Measurements from ENCODE around the gene TNS3. TPM values are rescaled to one million over a fixed set of nuclear protein-coding genes. Genes with fewer than 3 reads are reported as not detected.
A peak's percentile ranks its signal among the peaks of the same experiment; 100 is the strongest.

TNS3 gene
- total RNA-seq, 8 experiments from 2014 or later: 2.6 to 49.9 (median 8.7) TPM

DNA sequence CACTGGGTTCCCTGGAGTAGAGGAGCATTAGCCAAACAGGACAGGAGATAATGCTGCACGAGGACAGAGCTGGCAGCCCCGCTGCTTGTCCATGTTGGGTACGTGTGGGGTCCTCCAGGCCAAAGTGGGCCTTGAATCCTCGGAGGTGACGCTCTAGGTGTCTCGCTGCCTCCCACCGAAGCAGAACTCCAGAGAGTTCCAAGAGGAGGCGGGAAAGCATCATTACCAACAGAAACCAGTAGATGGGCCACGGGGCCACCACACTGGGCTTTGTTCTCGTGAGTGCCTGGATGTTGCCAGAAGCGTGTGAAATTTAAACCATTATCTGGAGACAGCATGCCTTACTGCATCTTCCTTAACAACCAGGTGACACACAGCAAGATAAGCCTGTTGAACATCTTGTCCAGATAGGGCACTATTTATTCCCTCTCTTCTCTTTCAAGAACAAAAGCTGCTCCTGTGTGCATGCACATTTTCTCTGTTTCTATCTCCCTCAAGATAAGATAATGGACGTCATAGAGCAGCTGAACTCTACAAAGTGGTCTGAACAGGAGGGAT, 56.8 kb downstream of the TNS3 start:
- Histone ChIP-seq H3K4me3 (no peak overlapping the region), H3K27ac (no peak overlapping the region), H3K4me1 (replicated peaks in 1 of 2) (peaks cover 0 to 3% of the 10 kb centered on the region in 2 donors)
- in situ Hi-C loops (cut with MboI; ENCODE audit: low pct_unique_long_range_greater_than_20kb in 2 of 9, low sequenced_read_pairs in 9 of 9, unreplicated experiment in 9 of 9): no loop called here
- ATAC-seq (replicated peaks in 6 of 8): no peak
- 81 to 100% (median 91%) methylated on average over 2 to 9 of the region's 12 CpGs; no CpG with 5 or more reads in 4 of the 10 experiments for WGBS, 10 experiments

DNA sequence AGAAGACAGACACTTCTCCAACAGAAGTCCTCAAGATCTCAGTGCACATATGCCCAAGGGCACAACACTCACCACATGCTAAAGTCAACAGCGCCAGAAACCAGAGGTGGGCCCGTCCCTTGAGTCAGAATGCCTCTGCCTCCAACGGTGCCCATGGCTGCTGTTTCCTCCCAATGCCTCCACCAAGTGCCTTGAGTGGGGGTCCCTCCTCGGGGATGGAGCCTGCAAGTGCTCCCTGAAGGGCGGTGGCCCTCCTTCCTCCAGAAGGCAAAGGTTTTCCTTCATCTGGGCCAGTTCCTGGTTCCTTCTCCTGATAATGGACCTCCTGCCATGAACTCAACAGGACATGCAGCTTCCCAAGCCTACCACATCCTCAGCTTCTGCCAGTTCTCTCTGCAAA, 58.5 kb downstream of the TNS3 start:
- no peak overlapping the region for H3K4me3 ChIP-seq
- 48 to 100% (median 96%) methylated on average over 1 to 2 of the region's 5 CpGs; no CpG with 5 or more reads in 6 of the 10 experiments for WGBS, 10 experiments
- ATAC-seq (replicated peaks in 6 of 8): no peak
- peaks cover 0 to 5% of the 10 kb centered on the region in 2 donors for H3K4me1 ChIP-seq (replicated peaks in 1 of 2)
- H3K27ac ChIP-seq: no peak overlapping the region
- in situ Hi-C loops (cut with MboI; ENCODE audit: low pct_unique_long_range_greater_than_20kb in 2 of 9, low sequenced_read_pairs in 9 of 9, unreplicated experiment in 9 of 9): no loop called here

DNA sequence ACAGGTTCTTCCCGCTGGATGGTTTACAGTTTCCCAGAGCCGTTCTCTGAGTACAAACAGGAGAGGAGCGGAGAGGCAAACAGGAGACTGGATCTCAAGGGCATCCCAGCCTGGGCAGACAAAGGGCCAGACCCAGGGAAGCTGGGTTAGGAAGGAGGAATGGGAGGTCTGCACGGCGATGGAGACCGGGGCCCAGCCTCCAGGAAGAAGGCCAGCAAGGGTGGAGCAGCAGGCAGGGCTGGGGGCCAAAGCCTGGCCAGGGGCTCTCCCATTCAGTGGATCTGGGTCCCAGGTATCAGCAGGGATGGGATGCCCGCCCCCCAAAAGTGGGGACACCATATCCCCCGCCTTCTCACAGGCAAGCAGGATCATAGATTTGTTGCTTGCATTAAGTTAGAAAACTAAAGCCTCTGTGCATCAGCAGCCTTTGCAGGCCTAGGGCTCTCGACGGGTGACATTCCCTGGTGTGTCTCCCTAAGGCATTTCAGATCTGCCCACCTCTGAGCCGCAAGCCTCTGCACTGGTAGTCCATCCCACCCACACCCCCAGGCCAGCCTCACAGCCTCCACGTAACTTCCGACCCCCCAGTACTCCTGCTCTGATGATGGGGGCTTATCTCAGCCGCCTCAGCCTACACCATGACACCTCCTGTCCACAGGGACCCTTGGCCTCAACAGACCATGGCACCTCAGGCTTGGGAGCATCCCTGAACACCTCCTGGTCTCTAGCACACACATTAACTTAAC, 59.9 kb downstream of the TNS3 start:
- H3K4me1 ChIP-seq (replicated peaks in 1 of 2): peaks cover 0 to 6% of the 10 kb centered on the region in 2 donors
- H3K4me3 ChIP-seq: no peak overlapping the region
- ATAC-seq (replicated peaks in 6 of 8): no peak
- WGBS, 10 experiments: 80 to 100% (median 100%) methylated on average over 1 to 3 of the region's 14 CpGs; no CpG with 5 or more reads in 3 of the 10 experiments
- H3K27ac ChIP-seq: no peak overlapping the region
- in situ Hi-C loops (cut with MboI; ENCODE audit: low pct_unique_long_range_greater_than_20kb in 2 of 9, low sequenced_read_pairs in 9 of 9, unreplicated experiment in 9 of 9): no loop called here

DNA sequence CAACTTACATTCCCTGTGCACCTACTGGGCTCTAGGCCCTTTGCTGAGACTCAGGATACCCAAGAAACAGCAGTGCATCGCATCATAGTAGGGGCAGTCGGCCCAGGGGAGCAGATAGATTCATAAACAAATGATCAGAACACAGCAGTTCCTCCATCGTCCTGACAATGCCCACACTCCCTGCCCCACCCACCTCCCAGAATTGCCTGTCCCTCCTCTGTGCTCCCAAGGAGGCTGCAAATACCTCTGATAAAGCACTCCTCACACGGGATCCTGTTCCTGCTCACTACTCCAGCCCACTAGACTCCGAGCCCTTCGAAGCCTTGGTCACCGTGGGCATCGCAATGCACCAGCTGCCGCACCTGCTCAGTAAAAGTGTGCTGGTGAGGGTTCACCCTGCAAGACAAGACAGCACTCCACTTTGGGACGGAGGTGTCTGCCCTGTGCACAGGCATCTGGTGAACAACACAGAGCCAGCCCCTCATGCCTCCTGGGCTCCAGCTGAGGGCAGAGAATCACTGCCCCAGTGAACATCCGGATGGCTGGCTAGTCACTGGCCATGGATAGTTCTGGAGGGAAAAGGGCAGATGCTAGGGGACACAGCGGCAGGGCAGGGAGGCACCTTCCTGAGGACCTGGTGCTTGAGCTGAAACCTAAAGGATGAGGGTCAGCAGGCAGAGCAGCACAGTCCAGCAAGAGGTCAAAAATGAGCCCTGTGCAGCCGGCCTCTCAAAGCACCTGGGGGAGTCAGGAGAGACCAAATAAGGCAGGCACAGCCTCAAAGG, 60.7 kb downstream of the TNS3 start:
- peak in 1 of 8 experiments; percentile 16 for ATAC-seq (replicated peaks in 6 of 8)
- in situ Hi-C loops (cut with MboI; ENCODE audit: low pct_unique_long_range_greater_than_20kb in 2 of 9, low sequenced_read_pairs in 9 of 9, unreplicated experiment in 9 of 9): no loop called here
- H3K4me3 ChIP-seq: no peak overlapping the region
- H3K4me1 ChIP-seq (replicated peaks in 1 of 2): peaks cover 0 to 6% of the 10 kb centered on the region in 2 donors
- no peak overlapping the region for H3K27ac ChIP-seq
- WGBS, 10 experiments: 10 to 100% (median 65%) methylated on average over 1 to 3 of the region's 13 CpGs; no CpG with 5 or more reads in 5 of the 10 experiments

DNA sequence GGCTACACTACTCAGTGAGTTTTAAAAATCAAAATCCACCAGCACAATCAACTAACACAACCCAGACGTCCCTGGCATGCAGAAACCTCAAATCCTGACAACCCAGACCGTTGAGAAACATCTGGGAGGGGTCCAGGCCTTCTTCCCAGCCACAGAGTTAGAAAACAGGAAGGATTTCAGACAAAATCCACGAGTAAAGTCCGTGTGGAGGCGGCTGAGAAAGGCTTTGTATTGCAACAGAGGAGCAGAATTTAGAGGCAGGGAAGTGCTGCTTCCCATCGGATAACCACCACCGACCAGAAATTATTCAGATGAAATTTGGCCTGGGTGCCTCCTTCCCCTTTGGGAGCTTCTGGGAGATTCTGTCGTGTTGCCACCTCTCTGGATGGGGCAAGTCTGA, 61.5 kb downstream of the TNS3 start:
- in situ Hi-C loops (cut with MboI; ENCODE audit: low pct_unique_long_range_greater_than_20kb in 2 of 9, low sequenced_read_pairs in 9 of 9, unreplicated experiment in 9 of 9): no loop called here
- 0 to 100% (median 25%) methylated on average over 1 to 4 of the region's 8 CpGs; no CpG with 5 or more reads in 2 of the 10 experiments for WGBS, 10 experiments
- H3K4me1 ChIP-seq (replicated peaks in 1 of 2): peaks cover 0 to 6% of the 10 kb centered on the region in 2 donors
- no peak overlapping the region for H3K27ac ChIP-seq
- no peak overlapping the region for H3K4me3 ChIP-seq
- peak in 3 of 8 experiments; percentile 30 to 51 (median 36) for ATAC-seq (replicated peaks in 6 of 8)

DNA sequence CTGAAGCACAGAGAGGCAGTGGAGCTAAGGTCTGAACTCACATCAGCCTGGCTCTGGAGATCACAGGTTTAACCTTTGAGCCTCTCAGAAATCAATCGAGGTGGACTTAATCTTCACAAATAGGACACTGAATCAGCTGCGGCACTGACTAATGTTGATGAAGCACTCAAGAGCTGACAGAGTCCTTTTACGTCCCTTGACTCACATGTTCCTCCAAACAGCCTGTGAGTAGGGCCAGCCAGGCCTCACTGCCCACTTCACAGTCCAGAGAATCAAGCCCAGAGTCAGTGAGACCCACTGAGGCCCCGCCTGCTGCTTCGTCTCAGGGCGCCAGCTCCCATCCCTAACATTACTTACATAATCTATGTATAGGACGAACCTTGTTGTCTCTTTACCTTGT, 63.1 kb downstream of the TNS3 start:
- 8 to 100% (median 80%) methylated on average over 1 to 4 of the region's 7 CpGs; no CpG with 5 or more reads in 3 of the 10 experiments for WGBS, 10 experiments
- peak in 4 of 8 experiments; percentile 23 to 72 (median 67) for ATAC-seq (replicated peaks in 6 of 8)
- H3K27ac ChIP-seq: no peak overlapping the region
- H3K4me1 ChIP-seq (replicated peaks in 1 of 2): peaks cover 3 to 11% of the 10 kb centered on the region in 2 donors
- H3K4me3 ChIP-seq: no peak overlapping the region
- in situ Hi-C loops (cut with MboI; ENCODE audit: low pct_unique_long_range_greater_than_20kb in 2 of 9, low sequenced_read_pairs in 9 of 9, unreplicated experiment in 9 of 9): no loop called here

DNA sequence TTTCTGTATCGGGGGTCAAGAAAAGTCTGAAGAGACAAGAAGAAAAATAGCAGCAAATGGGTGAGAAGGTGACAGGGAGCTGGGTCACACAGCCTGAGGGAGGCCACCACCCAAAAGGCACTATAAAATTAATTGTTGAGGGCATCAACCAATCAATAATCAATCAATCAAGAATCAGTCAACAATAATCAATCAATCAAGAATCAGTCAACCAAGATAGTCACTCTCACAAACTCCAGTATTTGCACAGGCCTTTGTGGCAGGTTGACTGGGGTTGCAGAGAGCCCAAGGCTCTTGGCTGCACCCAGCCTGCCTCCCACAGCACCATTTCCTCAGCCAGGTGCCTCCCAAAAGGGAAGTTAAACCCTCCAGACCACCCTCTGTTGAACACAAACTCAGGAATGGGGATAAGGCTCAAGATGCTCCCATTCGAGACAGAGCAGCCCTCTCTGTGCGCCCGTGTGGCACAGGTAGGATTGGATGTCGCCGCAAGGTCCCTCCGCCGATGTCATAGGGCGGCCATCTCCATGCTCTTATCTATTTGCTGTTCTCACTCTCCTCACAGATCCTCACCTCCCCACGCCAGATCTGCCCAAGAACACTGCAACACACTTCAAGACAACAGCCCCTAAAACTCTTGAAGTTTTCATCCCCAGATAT, 64.0 kb downstream of the TNS3 start:
- no peak for ATAC-seq (replicated peaks in 6 of 8)
- WGBS, 10 experiments: 87 to 100% (median 99%) methylated on average over 1 to 7 of the region's 10 CpGs; no CpG with 5 or more reads in 2 of the 10 experiments

DNA sequence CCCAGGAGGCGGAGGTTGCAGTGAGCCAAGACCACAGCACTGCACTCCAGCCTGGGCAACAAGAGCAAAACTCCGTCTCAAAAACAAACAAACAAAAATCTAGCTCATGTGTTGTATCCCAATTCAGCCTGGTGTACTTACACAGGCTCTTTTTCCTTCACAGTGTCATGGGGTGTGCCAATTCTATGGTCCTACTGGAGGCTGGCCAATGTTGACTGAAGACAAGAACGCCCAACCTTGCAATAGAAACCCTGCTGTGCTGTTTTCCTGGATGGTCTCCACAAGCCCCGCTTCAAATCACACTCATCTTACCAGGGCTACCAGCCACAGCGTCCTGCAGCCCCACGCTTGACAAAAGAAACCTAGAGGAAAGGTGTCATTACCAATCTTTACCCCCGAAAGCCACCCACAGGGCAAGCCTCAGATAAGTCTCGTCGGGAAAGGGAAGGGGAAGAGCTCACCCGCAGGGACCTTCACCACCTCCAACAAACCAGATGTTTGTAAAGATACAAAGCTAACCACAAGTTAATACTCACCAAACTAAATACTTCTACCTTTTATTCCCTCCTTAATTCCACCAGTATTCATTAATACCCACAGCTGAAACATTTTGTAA, 64.8 kb downstream of the TNS3 start:
- peaks cover 7 to 24% of the 10 kb centered on the region in 2 donors for H3K4me1 ChIP-seq (replicated peaks in 1 of 2)
- H3K4me3 ChIP-seq: no peak overlapping the region
- H3K27ac ChIP-seq: no peak overlapping the region
- in situ Hi-C loops (cut with MboI; ENCODE audit: low pct_unique_long_range_greater_than_20kb in 2 of 9, low sequenced_read_pairs in 9 of 9, unreplicated experiment in 9 of 9): no loop called here
- 44 to 100% (median 97%) methylated on average over 3 to 6 of the region's 10 CpGs; no CpG with 5 or more reads in 5 of the 10 experiments for WGBS, 10 experiments
- ATAC-seq (replicated peaks in 6 of 8): peak in 2 of 8 experiments; percentile 26 to 45

More for the DNA sequence above, 64.0 kb downstream of the TNS3 start:
- H3K4me1 ChIP-seq (replicated peaks in 1 of 2): peaks cover 7 to 20% of the 10 kb centered on the region in 2 donors
- no peak overlapping the region for H3K27ac ChIP-seq
- in situ Hi-C loops (cut with MboI; ENCODE audit: low pct_unique_long_range_greater_than_20kb in 2 of 9, low sequenced_read_pairs in 9 of 9, unreplicated experiment in 9 of 9): no loop called here
- H3K4me3 ChIP-seq: no peak overlapping the region

DNA sequence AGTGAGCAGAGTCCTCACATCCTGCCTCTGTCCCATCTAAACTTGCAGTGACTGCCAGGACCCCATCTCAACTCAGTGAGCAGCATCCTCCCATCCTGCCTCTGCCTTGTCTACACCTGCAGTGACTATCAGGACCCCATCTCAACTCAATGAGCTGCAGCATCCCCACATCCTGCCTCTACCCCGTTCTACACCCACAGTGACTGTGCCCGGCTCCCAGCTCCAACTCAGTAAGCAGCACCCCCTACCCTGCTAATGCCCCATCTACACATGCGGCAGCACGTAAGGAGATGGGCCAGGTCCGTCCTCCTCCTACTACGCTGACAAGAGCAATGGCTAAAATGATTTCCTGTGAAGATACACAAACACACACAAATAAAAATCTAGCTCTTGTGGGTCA, 65.5 kb downstream of the TNS3 start:
- in situ Hi-C loops (cut with MboI; ENCODE audit: low pct_unique_long_range_greater_than_20kb in 2 of 9, low sequenced_read_pairs in 9 of 9, unreplicated experiment in 9 of 9): no loop called here
- Histone ChIP-seq H3K4me3 (no peak overlapping the region), H3K27ac (no peak overlapping the region), H3K4me1 (replicated peaks in 1 of 2) (peaks cover 7 to 24% of the 10 kb centered on the region in 2 donors)
- 93 to 100% (median 100%) methylated on average over 3 to 4 of the region's 6 CpGs; no CpG with 5 or more reads in 7 of the 10 experiments for WGBS, 10 experiments
- no peak for ATAC-seq (replicated peaks in 6 of 8)

DNA sequence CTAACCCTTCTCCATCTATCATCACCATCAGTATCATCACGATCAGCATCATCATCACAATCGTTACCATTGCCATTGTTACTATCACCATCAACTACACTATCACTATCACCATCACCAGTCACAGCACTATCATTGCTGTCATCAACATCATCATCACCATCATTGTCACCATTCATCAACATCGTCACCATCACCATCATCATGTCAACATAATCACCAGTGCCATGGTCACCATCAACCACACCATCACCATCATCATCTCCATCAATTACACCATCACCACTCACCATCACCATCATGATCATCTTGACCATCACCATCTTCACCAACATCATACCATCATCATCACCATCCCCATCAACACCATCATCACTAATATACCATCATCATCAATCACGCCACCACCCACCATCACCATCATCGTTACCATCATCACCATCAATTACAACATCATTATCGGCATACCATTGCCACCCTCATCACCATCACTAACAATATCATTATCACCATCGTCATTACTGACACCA, 66.5 kb downstream of the TNS3 start:
- no peak for ATAC-seq (replicated peaks in 6 of 8)
- Histone ChIP-seq H3K4me1 (replicated peaks in 1 of 2) (peaks cover 7 to 24% of the 10 kb centered on the region in 2 donors), H3K4me3 (no peak overlapping the region), H3K27ac (no peak overlapping the region)
- WGBS, 10 experiments: 89 to 100% (median 98%) methylated on average over 2 to 7 of the region's 7 CpGs
- in situ Hi-C loops (cut with MboI; ENCODE audit: low pct_unique_long_range_greater_than_20kb in 2 of 9, low sequenced_read_pairs in 9 of 9, unreplicated experiment in 9 of 9): no loop called here

DNA sequence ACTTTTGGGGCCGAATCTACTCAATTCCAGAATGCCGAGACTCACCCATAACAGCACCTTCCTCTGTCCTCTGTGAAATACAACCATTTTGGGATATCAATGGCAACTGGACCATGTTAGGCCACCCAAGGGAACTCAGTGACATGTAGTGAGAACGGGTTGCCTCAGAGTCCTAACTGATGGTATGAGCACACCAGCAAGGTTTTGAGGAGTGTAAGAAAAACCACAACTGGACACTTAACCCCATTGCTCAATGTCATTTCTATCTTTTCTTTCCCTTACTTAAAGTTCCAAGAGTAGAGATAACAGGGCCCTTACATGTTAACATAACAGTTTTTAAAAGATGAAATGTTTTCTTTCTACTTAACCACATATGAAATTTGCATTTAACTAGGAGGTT, 67.1 kb downstream of the TNS3 start:
- in situ Hi-C loops (cut with MboI; ENCODE audit: low pct_unique_long_range_greater_than_20kb in 2 of 9, low sequenced_read_pairs in 9 of 9, unreplicated experiment in 9 of 9): no loop called here
- no peak for ATAC-seq (replicated peaks in 6 of 8)
- Histone ChIP-seq H3K4me3 (no peak overlapping the region), H3K27ac (no peak overlapping the region), H3K4me1 (replicated peaks in 1 of 2) (peaks cover 7 to 24% of the 10 kb centered on the region in 2 donors)
- WGBS, 10 experiments: 87 to 100% (median 100%) methylated on average over 1 to 3 of the region's 3 CpGs; no CpG with 5 or more reads in 2 of the 10 experiments

DNA sequence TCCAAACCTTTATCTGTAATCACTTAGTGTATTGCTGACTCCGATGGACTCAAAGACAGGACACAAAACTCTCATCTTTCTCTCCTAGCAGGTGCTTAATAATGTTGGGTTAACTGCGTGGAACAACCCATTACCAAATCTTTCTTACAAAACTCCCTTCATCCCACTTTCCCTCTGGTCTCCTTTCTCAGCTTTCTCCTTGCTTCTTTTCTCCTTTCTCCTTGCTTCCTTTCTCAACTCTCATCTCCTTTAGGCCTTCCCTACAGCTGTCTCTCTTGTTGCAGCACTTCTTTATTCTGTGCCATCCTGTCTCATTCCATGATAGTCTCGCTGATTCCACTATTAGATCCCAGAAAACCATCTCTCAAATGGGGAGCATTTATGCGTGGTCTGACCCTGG, 67.5 kb downstream of the TNS3 start:
- 60 to 100% (median 94%) methylated on average over 1 to 3 of the region's 4 CpGs; no CpG with 5 or more reads in 1 of the 10 experiments for WGBS, 10 experiments
- no peak for ATAC-seq (replicated peaks in 6 of 8)
- Histone ChIP-seq H3K4me3 (no peak overlapping the region), H3K4me1 (replicated peaks in 1 of 2) (peaks cover 7 to 24% of the 10 kb centered on the region in 2 donors), H3K27ac (peak overlapping the region in 1 of 2 donors; percentile 7)
- in situ Hi-C loops (cut with MboI; ENCODE audit: low pct_unique_long_range_greater_than_20kb in 2 of 9, low sequenced_read_pairs in 9 of 9, unreplicated experiment in 9 of 9): no loop called here
